NCI-H226 (cell line): ENCODE measurements around the gene PRRG3.
"Not testable (repeated sequence)": the region's sequence is repeated elsewhere in the genome, so short reads cannot be mapped to it uniquely, and the experiment has no call there.

ENCODE experiments used
- DNase-seq: peaks from one replicate; pipeline ENCODE4 v3.0.0-alpha.2; 2015

PRRG3 gene

DNA sequence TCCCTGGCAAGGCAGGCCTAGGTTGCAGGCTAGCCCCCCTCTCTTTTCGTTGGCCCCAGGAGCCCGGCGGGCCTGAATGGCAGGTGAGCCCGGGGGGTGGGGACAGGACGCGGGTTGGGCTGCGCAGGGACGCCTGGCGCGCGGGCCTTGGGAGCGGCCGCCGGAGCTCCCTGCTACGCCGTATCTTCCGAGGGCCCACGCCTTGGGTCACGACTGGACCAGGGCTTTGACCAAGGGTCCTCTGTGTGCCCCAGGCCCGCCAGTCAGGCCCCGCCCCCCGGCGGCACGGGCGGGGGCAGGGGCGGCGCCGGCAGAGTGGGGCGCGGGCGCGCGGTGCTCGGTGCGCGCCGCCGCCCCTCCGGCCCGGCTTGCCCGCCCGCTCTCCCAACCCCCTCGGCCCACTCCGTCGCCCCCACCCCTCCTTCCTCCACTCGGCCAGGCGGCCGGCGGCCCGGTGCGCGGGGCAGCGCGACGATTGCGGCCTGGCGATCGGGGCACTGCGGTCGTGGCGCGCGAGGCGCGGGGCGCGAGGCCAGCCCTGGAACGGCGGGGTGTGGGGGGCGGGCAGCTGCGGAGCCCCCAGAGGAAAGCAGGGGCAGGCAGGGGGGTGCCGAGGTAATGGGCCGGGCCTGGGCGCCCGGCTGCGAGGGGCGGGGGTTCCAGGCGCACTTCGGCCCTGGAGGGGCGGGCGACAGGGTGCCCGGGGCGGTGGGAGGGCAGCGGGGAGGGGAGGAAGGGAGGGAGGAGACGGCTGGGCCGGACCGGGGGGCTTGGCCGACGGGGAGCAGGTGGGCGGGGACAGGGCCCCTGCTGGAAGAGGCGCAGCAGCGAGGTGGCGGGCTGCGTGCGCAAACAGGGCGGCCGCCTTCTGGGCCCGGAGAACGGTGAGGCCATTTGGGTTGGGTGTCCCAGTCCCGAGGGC, at the start of gene PRRG3:
Gene PRRG3 (plus strand): TSS at position 798 of the 922 bp plus-strand sequence. CDS start 3,357 bp downstream, outside the sequence.
- no peak for DNase-seq

DNA sequence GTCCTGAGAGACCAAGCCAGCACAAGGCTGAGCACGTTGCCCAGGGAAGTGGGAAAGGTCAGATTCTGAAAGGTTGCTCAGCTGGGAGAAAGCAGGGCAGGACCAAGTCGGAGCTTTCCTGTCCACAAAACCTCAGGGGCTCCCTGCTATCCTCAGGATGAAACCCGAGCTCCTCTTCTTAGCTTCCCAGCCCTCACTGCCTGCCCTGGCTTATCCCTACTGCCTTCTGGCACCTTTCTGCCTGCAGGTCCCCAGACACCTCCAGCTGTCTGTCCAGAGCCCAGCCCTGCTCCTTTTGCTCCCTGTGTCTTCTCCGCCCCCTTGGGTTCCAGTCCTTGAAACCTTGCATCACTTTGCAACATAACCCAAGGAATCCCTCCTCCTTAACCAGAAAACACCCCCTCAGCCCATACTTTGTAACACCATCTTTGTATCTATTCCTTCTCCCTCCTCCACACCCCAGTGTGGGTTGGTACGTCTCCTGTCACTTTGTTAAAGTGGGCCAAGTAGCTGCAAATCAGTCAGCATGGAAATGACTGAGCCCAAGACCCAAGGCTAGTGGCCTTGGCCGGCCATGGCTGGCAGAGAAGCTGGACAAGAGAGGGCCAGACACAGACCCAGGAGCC, 20.0 kb upstream of the PRRG3 start:
- no peak for DNase-seq

DNA sequence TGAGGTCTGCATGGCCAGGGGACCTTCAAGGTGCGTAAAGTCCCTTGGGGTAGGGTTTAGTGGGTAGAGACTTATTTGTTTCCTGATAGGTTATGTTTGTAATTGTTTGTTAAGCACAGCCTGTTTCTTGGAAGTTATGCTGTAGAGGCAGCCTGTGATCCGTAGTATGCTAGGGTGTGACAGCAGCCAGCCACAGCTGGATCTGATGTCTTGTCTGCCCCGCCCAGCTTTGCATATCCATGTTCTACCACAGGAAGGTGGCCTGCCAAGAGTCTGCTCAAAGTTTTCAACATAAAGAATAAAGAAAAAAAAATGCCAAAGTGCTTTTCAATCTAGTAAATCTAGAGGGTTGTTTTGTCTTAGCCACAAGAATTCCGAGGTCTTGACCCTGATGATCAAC, 19.1 kb upstream of the PRRG3 start:
- DNase-seq = no peak

DNA sequence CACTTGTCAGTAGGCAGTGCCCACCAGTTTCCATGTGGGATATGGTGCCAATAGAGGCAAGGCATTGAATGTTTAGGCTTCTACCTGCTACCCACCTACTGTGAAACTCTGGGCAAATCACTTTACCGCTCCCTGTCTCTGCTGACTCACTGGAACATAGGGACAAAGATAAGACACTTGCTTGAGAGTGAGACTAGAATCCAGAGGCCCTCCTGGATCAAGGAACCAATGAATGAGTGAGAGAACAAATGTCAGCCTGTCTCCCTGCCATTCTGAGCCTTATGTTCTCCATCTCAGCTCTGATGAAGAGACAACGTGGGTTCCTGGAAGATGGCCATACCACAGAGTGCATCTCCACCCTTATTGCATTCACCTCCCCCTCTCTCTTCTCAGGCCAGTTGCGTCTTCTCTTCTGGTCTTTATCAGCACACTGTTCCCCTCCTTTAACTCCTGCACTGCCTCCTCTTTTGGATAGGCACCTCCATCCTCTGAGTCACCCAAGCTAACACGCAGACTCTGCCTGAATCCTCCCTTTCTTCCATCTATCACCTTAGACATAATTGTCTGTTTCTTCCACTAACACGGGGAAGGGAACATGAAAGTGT, 15.4 kb upstream of the PRRG3 start:
- DNase-seq = no peak

DNA sequence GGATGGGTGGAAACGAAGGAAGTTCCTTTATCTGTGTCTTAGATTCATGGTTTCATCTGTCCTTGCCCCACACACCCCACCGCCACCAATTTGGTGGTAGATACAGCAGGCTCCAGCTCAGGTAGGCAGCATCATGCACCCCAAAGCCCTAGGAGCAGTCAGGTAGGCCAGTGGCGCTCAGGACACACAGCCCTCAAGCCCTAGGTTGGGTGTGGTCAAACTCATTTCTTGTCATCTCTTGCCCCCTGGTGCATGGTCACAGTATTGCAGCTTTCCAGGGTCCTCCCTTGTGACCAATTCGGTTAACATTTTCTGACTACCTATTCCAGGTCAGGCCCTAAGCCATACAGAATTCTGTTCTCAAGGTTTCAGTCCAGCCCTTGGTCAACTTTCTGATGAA, 14.5 kb upstream of the PRRG3 start:
- no peak for DNase-seq

DNA sequence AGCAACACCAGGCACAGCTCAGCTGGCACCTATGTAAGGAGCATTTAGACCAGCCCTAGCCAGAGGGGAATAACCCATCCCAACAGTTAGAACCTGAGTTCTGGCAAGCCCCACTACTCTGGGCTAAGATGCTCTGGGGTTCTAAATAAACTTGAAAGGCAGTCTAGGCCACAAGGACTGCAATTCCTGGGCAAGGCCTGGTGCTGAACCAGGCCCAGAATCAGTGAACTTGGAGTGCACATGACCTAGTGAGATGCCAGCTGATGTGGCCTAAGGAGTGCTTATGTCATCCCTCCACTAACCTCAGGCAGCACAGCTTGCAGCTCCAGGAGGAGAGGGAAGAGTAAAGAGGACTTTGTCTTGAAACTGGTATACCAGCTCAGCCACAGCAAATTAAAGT, 7.6 kb upstream of the PRRG3 start:
- DNase-seq = no peak

DNA sequence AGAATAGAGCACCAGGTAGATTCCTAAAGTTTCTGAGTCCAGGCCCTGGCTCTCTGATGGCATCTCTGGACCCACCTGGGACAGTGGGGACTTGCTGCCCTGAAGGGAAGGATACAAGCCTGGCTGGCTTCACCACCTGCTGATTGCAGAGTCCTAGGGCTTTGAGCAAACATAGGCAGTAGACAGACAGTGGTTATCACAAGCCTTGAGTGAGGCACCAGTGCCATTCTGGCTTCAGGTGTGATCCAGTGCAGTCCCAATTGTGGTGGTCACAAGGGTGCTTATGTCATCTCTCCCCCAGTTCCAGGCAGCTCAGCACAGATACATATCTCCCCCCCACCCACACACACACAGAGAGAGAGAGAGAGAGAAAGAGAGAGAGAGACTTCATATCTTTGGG, 6.6 kb upstream of the PRRG3 start:
- DNase-seq = no peak

DNA sequence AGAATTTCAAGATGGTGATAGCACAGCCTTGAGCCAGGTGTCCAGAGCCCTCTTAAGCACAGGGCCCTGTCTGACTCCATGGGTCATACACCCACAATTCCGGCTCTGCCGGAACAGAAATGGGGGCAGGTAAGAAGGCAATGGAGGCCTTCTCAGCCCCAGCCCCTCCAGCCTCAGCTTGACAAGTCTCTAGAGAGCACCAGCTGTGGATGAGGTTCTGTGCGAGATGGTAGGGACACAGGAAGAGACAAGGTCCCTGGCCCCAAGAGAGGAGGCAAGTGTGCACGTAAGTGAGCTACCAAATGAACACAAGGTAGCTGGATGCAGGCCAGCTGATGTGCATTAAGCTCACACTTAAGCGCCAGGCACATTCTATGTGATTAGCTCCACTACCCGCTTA, 2.4 kb upstream of the PRRG3 start:
- no peak for DNase-seq

DNA sequence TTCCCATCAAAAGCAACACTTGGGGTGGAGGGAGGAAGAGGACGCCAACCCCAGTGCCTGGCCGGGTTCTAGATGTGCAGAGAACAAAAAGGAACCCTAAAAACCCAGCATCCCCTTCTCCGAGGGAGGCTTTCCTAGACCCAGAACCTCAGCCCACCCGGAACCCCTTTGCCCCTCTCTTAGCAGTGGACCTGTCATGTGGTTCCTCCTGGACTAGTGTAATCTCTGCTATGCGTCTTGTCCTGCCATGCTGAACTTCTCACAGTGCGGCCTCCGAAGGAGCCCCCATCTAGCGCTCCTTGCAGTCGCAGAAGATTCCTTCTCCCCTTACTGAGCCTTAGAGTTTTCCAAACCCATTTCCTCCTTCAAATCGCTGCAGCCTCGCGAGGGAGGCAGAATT, 1.1 kb upstream of the PRRG3 start:
- no peak for DNase-seq

DNA sequence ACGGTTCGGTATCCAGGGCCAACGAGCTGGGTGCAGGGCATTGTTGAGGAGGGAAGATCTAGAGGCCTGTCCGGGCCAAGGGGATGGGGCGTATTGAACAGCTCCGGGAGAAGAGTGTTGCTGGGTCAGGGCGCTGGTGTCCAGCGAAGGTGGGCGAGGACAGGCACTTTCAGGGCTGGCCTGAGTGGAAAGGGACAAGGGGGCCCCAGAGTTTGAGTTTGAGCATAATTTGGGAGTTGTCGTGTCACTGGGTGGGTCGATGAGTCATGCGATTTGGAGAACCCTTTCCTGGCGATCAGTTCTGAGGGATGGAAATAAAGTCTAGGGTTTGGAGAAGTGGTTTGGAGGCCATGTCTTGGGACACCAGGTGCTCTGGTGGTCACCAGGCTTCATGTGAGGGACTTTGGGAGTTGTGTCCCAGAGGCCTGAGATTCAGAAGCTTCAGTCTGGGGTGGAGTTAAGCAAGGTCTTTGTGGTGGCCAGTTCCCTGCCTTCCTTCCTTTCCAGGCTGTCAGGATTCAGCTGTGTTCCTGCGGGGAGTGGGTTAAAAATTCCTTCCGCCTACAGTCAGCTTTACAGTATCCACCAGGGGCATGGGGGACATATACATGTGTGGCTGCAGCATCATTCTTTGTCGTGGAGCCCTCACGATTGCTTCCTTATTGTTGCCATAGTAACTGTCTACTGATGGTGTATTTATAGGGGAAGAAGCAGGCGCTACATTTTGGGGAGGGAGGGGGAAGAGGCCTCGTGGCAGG, 504 bp downstream of the PRRG3 start:
- DNase-seq = no peak

DNA sequence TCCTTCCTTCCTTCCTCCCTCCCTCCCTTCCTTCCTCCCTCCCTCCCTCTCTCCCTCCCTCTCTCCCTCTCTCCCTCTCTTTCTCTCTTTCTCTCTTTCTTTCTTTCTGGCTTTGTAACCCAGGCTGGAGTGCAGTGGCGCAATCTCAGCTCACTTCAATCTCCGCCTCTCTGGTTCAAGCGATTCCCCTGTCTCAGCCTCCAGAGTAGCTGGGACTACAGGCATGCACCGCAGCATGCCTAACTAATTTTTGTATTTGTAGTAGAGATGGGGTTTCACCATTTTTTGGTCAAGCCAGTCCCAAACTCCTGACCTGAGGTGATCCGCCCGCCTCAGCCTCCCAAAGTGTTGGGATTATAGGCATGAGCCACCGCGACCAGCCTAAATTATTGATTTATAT, 1.8 kb downstream of the PRRG3 start:
- not testable (repeated sequence) for DNase-seq

DNA sequence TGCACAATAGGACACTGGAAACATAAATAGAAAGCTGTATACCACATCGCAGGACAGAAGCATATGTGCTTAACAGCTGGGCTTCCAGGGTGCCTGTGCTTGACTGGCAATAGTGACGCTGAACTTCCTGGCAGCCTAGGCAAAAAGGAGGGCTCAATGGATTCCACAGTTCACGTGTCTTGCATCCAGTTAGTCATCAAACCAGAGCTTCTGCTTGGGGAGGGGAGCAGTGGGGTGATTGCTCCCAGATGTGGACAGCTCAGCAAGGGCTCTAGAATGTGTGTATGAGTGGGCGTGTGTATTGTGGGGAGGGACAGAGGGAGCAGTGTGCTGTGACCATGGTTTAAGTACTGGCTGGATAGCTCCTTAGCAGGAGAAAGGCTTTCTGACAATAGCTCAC, 2.3 kb downstream of the PRRG3 start:
- DNase-seq = no peak

DNA sequence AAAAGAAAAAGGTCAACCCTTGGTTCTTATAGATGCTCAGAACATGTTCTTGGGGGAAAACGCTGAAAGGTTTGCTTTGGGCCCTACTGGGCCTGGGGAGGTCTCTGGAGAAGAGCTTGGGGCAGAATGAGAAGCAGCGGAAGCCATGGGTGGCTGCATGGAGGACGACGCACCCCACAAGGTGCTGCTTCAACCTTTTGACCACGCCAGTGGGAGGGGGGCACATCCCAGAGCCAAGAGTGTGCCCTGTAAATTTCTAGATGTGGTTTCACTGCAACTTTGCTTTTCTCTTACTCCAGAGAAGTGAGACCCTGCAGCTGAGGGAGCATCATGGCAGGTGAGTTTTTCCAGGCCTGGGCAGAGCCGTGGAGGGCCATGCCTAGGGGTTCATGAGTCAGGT, 3.2 kb downstream of the PRRG3 start:
- DNase-seq = no peak

DNA sequence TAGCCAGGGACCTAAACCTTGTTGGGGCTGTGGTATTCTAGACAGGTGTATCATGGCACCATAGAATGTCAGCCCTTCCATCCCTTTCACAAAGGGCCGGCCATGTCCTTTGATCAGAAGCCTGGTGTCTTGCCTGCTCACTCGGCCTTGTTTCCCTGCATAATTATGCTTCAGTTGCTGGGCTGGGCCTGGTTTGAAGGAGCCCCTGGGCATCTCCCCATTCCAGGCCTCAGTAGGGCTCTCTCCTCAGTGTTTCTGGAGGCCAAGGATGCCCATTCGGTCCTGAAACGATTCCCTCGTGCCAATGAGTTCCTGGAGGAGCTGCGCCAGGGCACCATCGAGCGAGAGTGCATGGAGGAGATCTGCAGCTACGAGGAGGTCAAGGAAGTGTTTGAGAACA, 4.5 kb downstream of the PRRG3 start:
- no peak for DNase-seq

DNA sequence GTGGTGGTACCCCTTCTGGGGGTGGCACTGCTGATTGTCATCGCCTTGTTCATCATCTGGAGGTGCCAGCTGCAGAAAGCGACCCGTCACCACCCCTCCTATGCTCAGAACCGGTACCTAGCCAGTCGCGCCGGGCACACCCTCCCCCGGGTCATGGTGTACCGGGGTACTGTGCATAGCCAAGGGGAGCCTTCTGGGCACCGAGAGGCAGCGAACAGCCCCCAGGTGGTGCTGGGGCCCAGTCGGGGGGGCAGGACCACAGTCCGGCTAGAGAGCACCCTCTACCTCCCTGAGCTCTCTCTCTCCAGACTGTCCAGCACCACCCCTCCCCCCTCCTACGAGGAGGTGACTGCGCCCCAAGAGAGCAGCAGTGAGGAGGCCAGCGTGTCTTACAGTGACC, 5.3 kb downstream of the PRRG3 start:
- DNase-seq = no peak

DNA sequence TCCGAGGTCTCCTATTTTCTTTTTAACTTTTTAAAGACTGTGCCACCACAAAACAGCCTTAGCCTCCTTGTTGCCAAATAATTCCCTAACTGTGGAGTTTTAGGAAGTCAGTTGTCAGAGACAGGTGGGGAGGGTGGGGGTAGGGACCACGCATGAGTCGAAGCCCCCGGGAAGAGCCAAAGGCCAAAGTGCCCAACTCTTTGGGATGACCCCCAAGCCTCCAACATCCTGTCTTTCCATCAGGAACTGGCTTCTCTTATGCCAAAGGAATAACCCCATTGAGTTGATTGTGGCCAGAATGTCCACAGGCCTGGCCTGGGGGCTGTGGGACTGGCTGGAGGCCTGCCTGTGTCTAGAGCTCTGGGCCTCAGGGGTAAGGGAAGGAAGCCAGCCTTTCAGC, 5.8 kb downstream of the PRRG3 start:
- DNase-seq = no peak

DNA sequence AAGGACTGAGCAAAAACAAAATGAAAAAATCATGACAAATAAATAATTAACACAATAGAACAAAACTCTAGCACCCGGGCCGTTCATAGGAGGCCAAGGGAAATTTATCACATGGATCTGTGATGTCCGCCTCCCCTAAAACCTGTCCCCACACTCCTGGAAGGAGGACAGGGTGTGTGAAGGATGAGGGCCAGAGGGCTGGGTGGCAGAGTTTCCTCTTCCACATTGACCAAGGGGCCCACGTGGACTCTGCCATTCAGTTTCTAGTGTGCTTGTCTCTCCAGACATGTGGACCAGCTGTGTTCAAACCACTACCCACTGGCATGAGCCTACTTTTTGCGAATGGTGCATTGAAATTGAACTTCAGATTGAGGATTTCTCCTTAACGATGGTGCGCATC, 6.3 kb downstream of the PRRG3 start:
- no peak for DNase-seq

DNA sequence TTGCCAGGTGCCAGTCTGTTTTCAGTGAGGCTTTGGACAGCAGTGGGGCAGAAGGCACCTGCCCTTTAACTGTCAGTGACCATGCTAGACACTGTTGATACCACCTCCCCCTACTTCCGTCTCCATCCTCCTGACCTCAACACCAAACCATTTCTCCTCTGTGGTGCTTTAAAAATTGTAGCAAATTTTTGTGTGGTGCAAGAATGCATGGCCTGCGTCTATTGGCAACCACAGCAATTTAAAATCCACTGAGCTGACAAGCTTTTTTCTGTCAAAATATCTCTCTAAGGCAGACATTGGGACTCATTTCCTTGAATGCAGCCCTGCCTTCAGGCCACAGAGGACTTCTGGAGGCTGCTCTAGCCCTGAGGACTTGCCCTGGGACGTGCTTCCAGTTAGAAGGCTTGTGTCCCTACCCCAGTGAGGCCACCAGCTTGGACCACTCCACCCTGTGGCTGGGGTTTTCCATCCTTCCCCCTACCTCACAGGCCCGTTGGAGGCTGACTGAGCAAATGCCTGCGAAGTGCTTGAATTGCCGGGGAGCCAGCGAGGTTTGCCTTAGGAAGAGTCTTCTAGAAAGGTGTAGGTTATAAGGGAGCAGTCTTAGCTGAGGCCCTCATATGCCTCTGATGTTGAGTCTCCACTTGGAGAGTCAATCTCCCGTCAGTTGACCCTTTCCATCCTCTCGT, 6.9 kb downstream of the PRRG3 start:
- DNase-seq = no peak

DNA sequence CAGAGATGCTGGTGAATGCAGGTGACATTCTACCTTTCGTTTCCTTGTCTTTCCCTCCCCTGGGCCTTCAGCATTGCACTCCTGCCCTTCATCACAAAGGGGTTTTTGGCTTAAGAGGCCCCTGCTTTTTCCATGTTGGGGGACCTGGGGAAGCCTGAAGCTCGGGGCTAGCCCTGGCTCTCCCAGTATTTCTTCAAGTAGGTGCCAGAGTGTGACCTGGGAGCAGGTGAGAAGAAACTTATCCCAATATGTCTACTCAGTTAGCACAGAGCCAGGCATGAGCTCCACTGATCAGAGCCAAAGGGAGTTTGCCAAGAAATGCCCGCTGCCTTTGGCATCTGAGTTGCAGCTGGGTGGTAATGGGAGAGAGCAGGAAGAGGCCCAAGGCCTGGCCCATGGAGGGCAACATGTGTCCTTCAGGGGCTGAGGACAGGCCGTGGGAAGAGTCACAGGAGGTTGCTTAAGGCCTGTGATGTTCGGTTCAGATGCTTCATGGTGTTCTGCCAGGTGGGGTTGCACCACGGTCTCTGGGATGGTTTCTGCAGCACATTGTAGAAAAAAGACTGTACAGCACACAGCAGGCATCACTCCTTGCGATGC, 7.6 kb downstream of the PRRG3 start:
- DNase-seq = no peak

DNA sequence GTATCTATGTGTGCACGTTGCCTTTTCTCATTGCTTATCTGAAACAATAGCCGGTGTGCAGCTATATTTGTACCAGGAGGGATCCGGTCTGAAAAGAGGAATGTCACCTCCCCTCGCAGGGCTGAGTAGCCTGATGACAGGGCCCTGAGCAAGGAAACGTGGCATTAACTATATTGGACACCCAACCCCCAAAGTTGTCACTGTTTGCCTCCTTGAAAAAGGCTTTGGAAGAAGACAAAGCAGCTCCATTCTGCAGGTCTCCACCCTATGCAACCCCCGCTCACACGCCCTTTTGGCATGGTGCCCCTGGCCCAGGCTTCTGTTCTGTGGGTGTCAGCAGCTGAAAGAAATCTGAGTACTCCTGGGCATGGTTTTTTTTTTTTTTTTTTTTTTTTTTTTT, 8.2 kb downstream of the PRRG3 start:
- no peak for DNase-seq

DNA sequence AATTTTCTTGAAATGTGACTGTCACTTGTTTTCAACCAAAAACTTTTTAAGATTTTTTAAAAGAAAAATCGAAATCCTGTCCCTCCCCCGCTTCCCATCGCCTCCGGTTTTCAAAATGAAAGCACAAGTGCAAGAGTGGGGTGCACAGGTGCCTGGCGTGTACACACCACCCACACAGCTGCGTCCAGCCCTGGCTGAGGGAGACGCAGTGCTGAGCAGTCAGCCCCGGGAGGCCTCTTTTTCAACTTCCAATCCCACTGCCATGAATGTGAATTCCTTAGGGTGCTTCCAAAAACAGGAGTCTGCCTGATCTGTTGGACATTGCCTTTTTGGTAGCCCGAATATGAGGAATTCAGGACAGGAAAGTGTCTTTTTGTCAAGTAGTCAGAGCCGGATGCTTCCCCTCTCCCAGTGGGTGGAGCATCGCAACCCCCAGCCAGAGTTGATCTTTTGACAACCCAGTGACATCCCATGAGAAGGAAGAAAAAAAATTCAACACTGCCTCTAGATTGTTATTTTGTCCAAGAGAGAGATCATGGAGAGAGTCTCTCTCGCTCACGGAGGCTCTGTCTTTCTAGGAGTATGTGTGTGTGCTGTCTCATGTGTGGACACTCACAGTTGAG, 8.9 kb downstream of the PRRG3 start:
- DNase-seq = no peak

DNA sequence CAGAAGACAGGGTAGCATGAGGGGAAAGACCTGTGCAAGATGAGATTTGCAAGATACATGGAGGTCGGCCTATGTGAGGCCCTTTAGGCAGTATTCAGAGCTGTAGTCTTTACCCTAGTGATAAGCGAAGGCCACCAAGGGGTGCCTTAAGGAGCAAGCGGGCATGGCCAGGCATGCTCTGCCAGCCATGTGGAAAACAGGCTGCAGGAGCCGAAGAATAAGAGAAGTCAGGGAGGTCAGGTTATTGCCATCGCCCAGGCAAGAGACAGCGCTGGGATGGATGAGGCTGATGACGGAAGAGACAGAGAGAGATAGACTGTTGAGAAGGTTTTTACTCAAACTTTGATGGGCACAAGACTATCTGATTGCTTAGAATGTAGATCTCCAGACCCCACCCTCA, 13.6 kb downstream of the PRRG3 start:
- no peak for DNase-seq
